Thyroid gland (tissue), 4 donors: ENCODE results near the gene IL22RA1.

Source experiments
- POLR2A ChIP-seq, 2 donors: fragments of 450-650 bp; IDR thresholded peaks; one replicate each; pipeline ENCODE4 v1.6.1; 2017; ENCODE audit warnings: antibody characterized with exemption in 2 of 2, mild to moderate bottlenecking in 2 of 2, moderate library complexity in 1 of 2
- TF ChIP-seq, protein P1 (sequence below), 6 experiments: fragments of 200-600 bp in 3 of 6; fragments of 450-650 bp in 3 of 6; sonication (generic) in 3 of 6; IDR thresholded peaks; one replicate each; pipeline ENCODE4 v1.5.1; 2016 to 2019; ENCODE audit warnings: antibody characterized with exemption in 6 of 6, mild to moderate bottlenecking in 2 of 6, inconsistent platforms in 1 of 6, moderate library complexity in 1 of 6

DNA sequence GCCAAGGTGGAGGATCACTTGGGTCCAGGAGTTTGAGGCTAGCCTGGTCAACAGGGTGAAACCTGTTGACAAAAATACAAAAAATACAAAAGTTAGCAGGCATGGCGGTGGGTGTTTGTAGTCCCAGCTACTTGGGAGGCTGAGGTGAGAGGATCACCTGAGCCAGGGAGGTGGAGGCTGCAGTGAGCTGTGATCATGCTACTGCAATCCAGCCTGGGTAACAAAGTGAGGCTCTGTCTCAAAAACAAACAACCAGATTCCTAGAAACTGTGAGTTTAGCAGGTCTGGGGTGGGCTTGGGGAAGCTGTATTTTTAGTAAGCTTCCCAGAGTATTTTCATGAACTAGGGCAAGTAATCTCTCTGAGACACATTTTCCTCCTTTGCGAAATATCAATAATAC, 25.8 kb downstream of the IL22RA1 start:
- TF ChIP-seq, protein P1, sequence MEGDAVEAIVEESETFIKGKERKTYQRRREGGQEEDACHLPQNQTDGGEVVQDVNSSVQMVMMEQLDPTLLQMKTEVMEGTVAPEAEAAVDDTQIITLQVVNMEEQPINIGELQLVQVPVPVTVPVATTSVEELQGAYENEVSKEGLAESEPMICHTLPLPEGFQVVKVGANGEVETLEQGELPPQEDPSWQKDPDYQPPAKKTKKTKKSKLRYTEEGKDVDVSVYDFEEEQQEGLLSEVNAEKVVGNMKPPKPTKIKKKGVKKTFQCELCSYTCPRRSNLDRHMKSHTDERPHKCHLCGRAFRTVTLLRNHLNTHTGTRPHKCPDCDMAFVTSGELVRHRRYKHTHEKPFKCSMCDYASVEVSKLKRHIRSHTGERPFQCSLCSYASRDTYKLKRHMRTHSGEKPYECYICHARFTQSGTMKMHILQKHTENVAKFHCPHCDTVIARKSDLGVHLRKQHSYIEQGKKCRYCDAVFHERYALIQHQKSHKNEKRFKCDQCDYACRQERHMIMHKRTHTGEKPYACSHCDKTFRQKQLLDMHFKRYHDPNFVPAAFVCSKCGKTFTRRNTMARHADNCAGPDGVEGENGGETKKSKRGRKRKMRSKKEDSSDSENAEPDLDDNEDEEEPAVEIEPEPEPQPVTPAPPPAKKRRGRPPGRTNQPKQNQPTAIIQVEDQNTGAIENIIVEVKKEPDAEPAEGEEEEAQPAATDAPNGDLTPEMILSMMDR (IDR thresholded peaks at IDR 0.05) = no peak
- TF ChIP-seq POLR2A (IDR thresholded peaks at IDR 0.05) = no peak
